Measurements from ENCODE around the gene FOSL2. TPM values are rescaled to one million over a fixed set of nuclear protein-coding genes. Genes with fewer than 3 reads are reported as not detected.

The FOSL2 gene
- total RNA-seq, 1 donor from 2014 or later: 60.5 TPM

DNA sequence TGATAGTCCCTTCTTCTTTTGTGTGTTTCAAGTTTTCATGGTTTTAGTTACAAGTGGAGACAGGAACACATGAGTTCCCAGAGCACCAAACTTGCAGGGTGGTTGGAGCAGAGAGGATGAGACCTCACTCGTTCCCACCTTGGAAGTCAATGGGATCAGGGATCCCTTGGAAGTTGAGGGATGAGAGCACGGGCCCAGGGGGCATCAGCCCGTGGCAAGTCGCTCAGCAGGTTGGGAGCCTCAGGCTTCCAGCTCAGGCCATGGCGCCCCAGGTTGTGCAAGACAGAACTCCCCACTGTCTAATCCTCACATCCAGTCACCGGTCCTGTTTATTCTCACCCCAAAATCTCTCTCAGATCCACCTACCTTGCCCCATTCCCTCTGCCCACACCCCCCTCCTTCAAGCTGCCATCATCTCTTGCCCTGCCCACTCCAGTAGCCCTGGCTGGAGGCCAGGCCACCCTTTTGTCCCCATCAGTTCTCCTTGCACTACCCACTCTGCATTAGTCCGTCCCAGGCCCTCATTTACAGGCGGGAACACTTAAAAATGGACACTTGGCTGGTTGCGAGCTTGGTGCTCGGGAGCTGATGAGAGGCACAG is 37.6 kb upstream of the FOSL2 start:
- no peak overlapping the region for H3K27ac Mint-ChIP-seq
- H3K4me3 Mint-ChIP-seq: no peak overlapping the region
- TF ChIP-seq CTCF (IDR thresholded peaks at IDR 0.05; ENCODE audit: unreplicated experiment): no peak
- H3K4me1 Mint-ChIP-seq: peaks cover 20% of the 10 kb centered on the region
- DNase-seq (ENCODE audit: low spot score in 2 of 2, unreplicated experiment in 2 of 2): no peak
- H3K36me3 Mint-ChIP-seq: no peaks in the 10 kb centered on the region
- no peaks in the 10 kb centered on the region for H3K27me3 Mint-ChIP-seq (ENCODE audit: low read depth)
- no peaks in the 10 kb centered on the region for H3K9me3 Mint-ChIP-seq

- Mint-ChIP-seq H3K9me3 (no peaks in the 10 kb centered on the region), H3K27me3 (ENCODE audit: low read depth) (no peaks in the 10 kb centered on the region), H3K4me1 (peaks cover 20% of the 10 kb centered on the region), H3K27ac (peak overlapping the region; percentile 69), H3K4me3 (no peak overlapping the region), H3K36me3 (no peaks in the 10 kb centered on the region)
- no peak for TF ChIP-seq CTCF (IDR thresholded peaks at IDR 0.05; ENCODE audit: unreplicated experiment)
- no peak for DNase-seq (ENCODE audit: low spot score in 2 of 2, unreplicated experiment in 2 of 2)
Observed at GRCh38 chr2:28355521-28356094, 37.0 kb upstream of the FOSL2 start.

DNA sequence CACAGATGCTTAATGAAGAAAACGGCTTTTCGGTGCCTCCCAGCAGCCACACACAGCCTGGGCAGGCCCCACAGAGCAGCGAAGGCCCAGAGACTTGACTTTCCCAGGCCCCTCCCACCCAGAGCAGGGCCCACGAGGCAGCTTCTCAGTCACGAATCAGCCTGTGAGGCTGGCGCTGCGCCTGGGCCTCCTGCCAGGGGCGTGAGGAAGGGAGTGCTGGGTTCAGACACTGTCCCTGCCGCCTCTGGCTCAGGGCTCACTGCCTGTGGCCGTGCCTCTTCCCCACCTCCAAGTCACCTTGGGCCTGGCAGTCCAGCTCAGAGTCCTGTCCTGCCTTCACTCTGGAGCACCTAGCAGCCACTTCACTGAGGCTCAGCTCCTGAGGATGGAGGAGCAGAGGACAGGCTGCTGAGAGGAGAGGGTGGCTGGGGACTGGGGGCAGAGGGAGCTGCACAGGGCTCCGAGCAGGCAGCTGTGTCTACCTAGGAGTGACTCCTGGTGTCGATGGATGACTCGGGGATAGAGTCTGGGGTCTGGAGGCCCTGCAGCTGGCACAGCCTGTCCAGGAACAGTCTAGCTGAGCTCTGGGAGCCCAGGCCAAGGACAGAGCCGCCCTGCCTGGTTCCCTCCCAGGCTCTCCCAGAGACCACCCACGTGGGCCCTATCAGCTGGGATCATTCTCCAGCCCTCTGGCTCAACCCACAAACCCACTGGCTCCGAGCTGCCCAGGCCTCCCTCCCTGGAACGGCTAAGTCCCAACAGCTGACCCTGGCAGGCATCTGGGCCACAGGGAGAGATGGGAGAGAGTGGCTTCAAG is 36.4 kb upstream of the FOSL2 start:
- peak overlapping the region; percentile 69 for H3K27ac Mint-ChIP-seq
- no peaks in the 10 kb centered on the region for H3K27me3 Mint-ChIP-seq (ENCODE audit: low read depth)
- peak in 1 of 2 experiments; percentile 67 for DNase-seq (ENCODE audit: low spot score in 2 of 2, unreplicated experiment in 2 of 2)
- no peaks in the 10 kb centered on the region for H3K36me3 Mint-ChIP-seq
- no peaks in the 10 kb centered on the region for H3K9me3 Mint-ChIP-seq
- H3K4me3 Mint-ChIP-seq: no peak overlapping the region
- TF ChIP-seq CTCF (IDR thresholded peaks at IDR 0.05; ENCODE audit: unreplicated experiment): no peak
- H3K4me1 Mint-ChIP-seq: peaks cover 20% of the 10 kb centered on the region

GRCh38 chr2:28357055-28357454 is 35.6 kb upstream of the FOSL2 start:
- DNase-seq (ENCODE audit: low spot score in 2 of 2, unreplicated experiment in 2 of 2): no peak
- no peak overlapping the region for H3K4me3 Mint-ChIP-seq
- H3K27me3 Mint-ChIP-seq (ENCODE audit: low read depth): no peaks in the 10 kb centered on the region
- H3K36me3 Mint-ChIP-seq: no peaks in the 10 kb centered on the region
- no peak for TF ChIP-seq CTCF (IDR thresholded peaks at IDR 0.05; ENCODE audit: unreplicated experiment)
- no peaks in the 10 kb centered on the region for H3K9me3 Mint-ChIP-seq
- no peak overlapping the region for H3K27ac Mint-ChIP-seq
- H3K4me1 Mint-ChIP-seq: peaks cover 19% of the 10 kb centered on the region

- no peaks in the 10 kb centered on the region for H3K9me3 Mint-ChIP-seq
- no peak for TF ChIP-seq CTCF (IDR thresholded peaks at IDR 0.05; ENCODE audit: unreplicated experiment)
- DNase-seq (ENCODE audit: low spot score in 2 of 2, unreplicated experiment in 2 of 2): no peak
- H3K27ac Mint-ChIP-seq: no peak overlapping the region
- peaks cover 23% of the 10 kb centered on the region for H3K4me1 Mint-ChIP-seq
- no peaks in the 10 kb centered on the region for H3K27me3 Mint-ChIP-seq (ENCODE audit: low read depth)
- no peaks in the 10 kb centered on the region for H3K36me3 Mint-ChIP-seq
- no peak overlapping the region for H3K4me3 Mint-ChIP-seq
Observed at GRCh38 chr2:28357948-28358667, 34.5 kb upstream of the FOSL2 start.
